GM12878 (cell line): ENCODE measurements around the gene SERPINB6.

Source experiments
- CHD2 ChIP-seq: IDR thresholded peaks from 2 replicates; pipeline ENCODE4 v1.6.1; 2011; ENCODE audit warnings: low read depth, low read length, improper control_type of control experiment, borderline replicate concordance
- TF ChIP-seq, protein P1 (sequence below): fragments of 450-650 bp; formaldehyde crosslinking; IDR thresholded peaks from 2 replicates; pipeline ENCODE4 v1.4.0; 2020; ENCODE audit warnings: mild to moderate bottlenecking, moderate library complexity
- TF ChIP-seq, protein P2 (sequence below), 3 experiments: IDR thresholded peaks in 2 of 3; conservative IDR thresholded peaks in 1 of 3; 2 replicates each; pipeline ENCODE4 v1.5.1; 2011; ENCODE audit warnings: low read depth in 3 of 3, low read length in 3 of 3, mild to moderate bottlenecking in 3 of 3, control low read depth in 2 of 3, moderate library complexity in 2 of 3, inconsistent platforms in 1 of 3, mixed read lengths in 1 of 3; ENCODE audit not compliant: control insufficient read depth in 2 of 3, insufficient read depth in 1 of 3; ENCODE audit errors: extremely low read depth in 1 of 3

DNA sequence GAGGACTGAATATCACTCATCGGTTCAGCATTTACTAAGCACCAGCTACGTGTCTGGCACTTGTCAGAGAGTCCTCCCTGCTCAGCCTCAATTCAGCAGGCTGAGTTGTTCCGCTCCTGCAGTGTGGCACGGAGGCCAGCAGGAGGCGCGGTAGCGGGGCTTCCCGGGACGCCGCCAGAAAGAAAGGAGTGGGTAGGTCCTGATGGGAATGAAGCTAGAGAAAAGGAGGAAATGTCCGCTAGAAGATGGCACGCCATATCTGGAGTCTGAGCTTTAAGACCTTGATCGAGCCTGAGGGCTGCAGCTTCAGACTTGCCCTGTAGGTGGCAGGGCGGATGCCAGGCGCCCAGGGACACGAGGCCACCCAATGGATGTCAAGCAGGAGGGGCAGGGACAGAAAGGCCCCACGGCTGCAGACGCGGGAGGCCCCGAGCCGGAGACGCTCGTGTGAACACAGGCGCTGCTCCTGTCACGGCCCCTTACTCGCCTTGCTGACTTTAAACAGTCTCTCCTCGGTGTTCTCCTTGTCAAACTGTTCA is 18.7 kb downstream of the SERPINB6 start:
- TF ChIP-seq, protein P1, sequence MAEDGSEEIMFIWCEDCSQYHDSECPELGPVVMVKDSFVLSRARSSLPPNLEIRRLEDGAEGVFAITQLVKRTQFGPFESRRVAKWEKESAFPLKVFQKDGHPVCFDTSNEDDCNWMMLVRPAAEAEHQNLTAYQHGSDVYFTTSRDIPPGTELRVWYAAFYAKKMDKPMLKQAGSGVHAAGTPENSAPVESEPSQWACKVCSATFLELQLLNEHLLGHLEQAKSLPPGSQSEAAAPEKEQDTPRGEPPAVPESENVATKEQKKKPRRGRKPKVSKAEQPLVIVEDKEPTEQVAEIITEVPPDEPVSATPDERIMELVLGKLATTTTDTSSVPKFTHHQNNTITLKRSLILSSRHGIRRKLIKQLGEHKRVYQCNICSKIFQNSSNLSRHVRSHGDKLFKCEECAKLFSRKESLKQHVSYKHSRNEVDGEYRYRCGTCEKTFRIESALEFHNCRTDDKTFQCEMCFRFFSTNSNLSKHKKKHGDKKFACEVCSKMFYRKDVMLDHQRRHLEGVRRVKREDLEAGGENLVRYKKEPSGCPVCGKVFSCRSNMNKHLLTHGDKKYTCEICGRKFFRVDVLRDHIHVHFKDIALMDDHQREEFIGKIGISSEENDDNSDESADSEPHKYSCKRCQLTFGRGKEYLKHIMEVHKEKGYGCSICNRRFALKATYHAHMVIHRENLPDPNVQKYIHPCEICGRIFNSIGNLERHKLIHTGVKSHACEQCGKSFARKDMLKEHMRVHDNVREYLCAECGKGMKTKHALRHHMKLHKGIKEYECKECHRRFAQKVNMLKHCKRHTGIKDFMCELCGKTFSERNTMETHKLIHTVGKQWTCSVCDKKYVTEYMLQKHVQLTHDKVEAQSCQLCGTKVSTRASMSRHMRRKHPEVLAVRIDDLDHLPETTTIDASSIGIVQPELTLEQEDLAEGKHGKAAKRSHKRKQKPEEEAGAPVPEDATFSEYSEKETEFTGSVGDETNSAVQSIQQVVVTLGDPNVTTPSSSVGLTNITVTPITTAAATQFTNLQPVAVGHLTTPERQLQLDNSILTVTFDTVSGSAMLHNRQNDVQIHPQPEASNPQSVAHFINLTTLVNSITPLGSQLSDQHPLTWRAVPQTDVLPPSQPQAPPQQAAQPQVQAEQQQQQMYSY (CRISPR knock-in tag): no peak
- TF ChIP-seq, protein P2, sequence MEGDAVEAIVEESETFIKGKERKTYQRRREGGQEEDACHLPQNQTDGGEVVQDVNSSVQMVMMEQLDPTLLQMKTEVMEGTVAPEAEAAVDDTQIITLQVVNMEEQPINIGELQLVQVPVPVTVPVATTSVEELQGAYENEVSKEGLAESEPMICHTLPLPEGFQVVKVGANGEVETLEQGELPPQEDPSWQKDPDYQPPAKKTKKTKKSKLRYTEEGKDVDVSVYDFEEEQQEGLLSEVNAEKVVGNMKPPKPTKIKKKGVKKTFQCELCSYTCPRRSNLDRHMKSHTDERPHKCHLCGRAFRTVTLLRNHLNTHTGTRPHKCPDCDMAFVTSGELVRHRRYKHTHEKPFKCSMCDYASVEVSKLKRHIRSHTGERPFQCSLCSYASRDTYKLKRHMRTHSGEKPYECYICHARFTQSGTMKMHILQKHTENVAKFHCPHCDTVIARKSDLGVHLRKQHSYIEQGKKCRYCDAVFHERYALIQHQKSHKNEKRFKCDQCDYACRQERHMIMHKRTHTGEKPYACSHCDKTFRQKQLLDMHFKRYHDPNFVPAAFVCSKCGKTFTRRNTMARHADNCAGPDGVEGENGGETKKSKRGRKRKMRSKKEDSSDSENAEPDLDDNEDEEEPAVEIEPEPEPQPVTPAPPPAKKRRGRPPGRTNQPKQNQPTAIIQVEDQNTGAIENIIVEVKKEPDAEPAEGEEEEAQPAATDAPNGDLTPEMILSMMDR (IDR thresholded peaks at IDR 0.05 in 2 of 3, conservative IDR thresholded peaks at IDR 0.05 in 1 of 3; ENCODE audit: control insufficient read depth in 2 of 3, extremely low read depth in 1 of 3, insufficient read depth in 1 of 3, low read depth in 3 of 3, low read length in 3 of 3): peak; percentile 52 to 83 (median 80)
- TF ChIP-seq CHD2: no peak
